PC-9 (cell line): Measurements from ENCODE around the gene INTS7.
A peak's percentile ranks its signal among the peaks of the same experiment; 100 is the strongest.

Source experiments
- CTCF ChIP-seq: fragments of 200-600 bp; sonication (generic); conservative IDR thresholded peaks from 2 replicates; pipeline ENCODE4 v1.6.1; 2017; ENCODE audit warnings: mixed run types, antibody characterized with exemption, mild to moderate bottlenecking, moderate library complexity
- EZH2 ChIP-seq: fragments of 200-600 bp; sonication (generic); IDR thresholded peaks from 2 replicates; pipeline ENCODE4 v1.8.0; 2017; ENCODE audit warnings: antibody characterized with exemption, low read depth

DNA sequence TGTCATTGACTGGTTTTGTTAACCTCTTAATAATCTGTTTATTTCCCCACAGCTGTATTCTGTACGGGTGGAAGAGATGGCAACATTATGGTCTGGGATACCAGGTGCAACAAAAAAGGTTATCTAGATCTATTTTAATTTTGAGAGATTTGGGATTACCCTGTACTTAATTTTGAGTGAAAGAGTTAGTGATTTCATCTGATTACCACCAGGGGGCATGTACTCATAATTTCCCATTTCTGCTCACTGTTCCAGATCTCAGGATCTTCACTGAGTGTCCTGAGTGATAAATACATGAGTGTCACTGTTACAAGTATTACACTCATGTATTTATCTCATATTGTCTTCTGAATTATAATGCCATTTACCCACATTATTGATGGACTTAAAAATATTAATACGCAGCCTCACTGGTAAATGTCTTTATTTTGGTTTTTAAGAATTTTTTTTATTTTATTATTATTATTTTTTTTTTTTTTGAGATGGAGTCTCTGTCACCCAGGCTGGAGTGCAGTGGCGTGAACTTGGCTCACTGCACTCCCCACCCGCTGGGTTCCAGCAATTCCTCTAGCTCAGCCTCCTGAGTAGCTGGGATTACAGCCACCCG lies 27.6 kb upstream of the INTS7 start:
- TF ChIP-seq EZH2 (no peak), CTCF (peak; percentile 84)
